ENCODE results near the gene RPS24. TPM values are rescaled to one million over a fixed set of nuclear protein-coding genes. Genes with fewer than 3 reads are reported as not detected.

Gene RPS24
- total and polyA plus RNA-seq, 2 of the 13 experiments (the other 11 are each of a cell fraction or from before 2014, with no cell fraction given) = 2,690 to 3,319 TPM

- TF ChIP-seq NONO (IDR thresholded peaks at IDR 0.05) = no peak
- TF ChIP-seq NONO (CRISPR knock-in tag; conservative IDR thresholded peaks at IDR 0.05) = 0 out of 2 replicates have a peak, but pooled peaks have one; percentile 20
- peak; percentile 33 for TF ChIP-seq SKI (IDR thresholded peaks at IDR 0.05; ENCODE audit: partially characterized antibody)
- peak; percentile 55; the same call in 1 of the 2 replicates for TF ChIP-seq KDM2A (CRISPR knock-in tag; IDR thresholded peaks at IDR 0.05; ENCODE audit: borderline replicate concordance, low read depth)
- peak; percentile 25; the same call in 1 of the 2 replicates for TF ChIP-seq ZNF567 (CRISPR knock-in tag; IDR thresholded peaks at IDR 0.05; ENCODE audit: borderline replicate concordance)
- TF ChIP-seq ZNF292 (CRISPR knock-in tag; IDR thresholded peaks at IDR 0.05; ENCODE audit: borderline replicate concordance, low read depth) = peak; percentile 74; the same call in 1 of the 2 replicates
- TF ChIP-seq ZNF574 (CRISPR knock-in tag; IDR thresholded peaks at IDR 0.05) = peak; percentile 61
- TF ChIP-seq ZNF331 (CRISPR knock-in tag; IDR thresholded peaks at IDR 0.05) = peak; percentile 52; the same call in 1 of the 2 replicates
- no peak for TF ChIP-seq ZSCAN20 (CRISPR knock-in tag; IDR thresholded peaks at IDR 0.05; ENCODE audit: borderline replicate concordance)
- TF ChIP-seq ZNF326 (CRISPR knock-in tag; IDR thresholded peaks at IDR 0.05; ENCODE audit: borderline replicate concordance) = no peak
- TF ChIP-seq AFF4 (CRISPR knock-in tag; IDR thresholded peaks at IDR 0.05) = no peak
- TF ChIP-seq HIVEP1 (CRISPR knock-in tag; IDR thresholded peaks at IDR 0.05) = 0 out of 2 replicates have a peak, but pooled peaks have one; percentile 48
- no peak for TF ChIP-seq ZNF343 (CRISPR knock-in tag; IDR thresholded peaks at IDR 0.05)
- TF ChIP-seq ZNF468 (CRISPR knock-in tag; IDR thresholded peaks at IDR 0.05) = no peak
- peak; percentile 50; the same call in 1 of the 2 replicates for TF ChIP-seq TARDBP (CRISPR knock-in tag; IDR thresholded peaks at IDR 0.05)
- TF ChIP-seq ZMYM2 (CRISPR knock-in tag; IDR thresholded peaks at IDR 0.05) = no peak; the same call in 1 of the 2 replicates
- TF ChIP-seq SPEN (CRISPR knock-in tag; IDR thresholded peaks at IDR 0.05; ENCODE audit: low read depth) = peak; percentile 55; the same call in 1 of the 2 replicates
- TF ChIP-seq MLX (CRISPR knock-in tag; IDR thresholded peaks at IDR 0.05) = peak; percentile 61; the same call in 1 of the 2 replicates
- no peak for TF ChIP-seq HMGXB4 (CRISPR knock-in tag; IDR thresholded peaks at IDR 0.05; ENCODE audit: borderline replicate concordance in 1 of 2, low read depth in 1 of 2)
- peak; percentile 46; the same call in 1 of the 2 replicates for TF ChIP-seq ZBTB21 (CRISPR knock-in tag; IDR thresholded peaks at IDR 0.05)
These were observed 44.5 kb upstream of the RPS24 start (continued) for GRCh38 chr10:77989081-77989724.

Measured in HepG2 (cell line).